Measurements from ENCODE around the gene DOCK4.

- TF ChIP-seq CTCF (IDR thresholded peaks at IDR 0.05; ENCODE audit: insufficient read depth, low read length) (no peak), POLR2AphosphoS5 (IDR thresholded peaks at IDR 0.05; ENCODE audit: low read depth) (no peak)
Measured at GRCh38 chr7:111730057-111730456, 476.1 kb downstream of the DOCK4 start.
